Fibroblast of lung (primary cell): ENCODE results near the gene ING5. TPM values are rescaled to one million over a fixed set of nuclear protein-coding genes. Genes with fewer than 3 reads are reported as not detected.

ENCODE experiments used
- DNase-seq, 2 donors: peaks; one replicate each; pipeline versions ENCODE4 v3.0.0 to v3.0.0-alpha.2; 2010; ENCODE audit warnings: low read depth in 2 of 2
- H2AFZ ChIP-seq: 2 replicates; pipeline ENCODE4 v1.5.1; 2012; ENCODE audit warnings: low read length, control low read depth, inconsistent platforms
- H3K27ac ChIP-seq: 2 replicates; pipeline ENCODE4 v1.5.1; 2011; ENCODE audit warnings: low read length, control low read depth; ENCODE audit not compliant: insufficient read depth
- H3K27me3 ChIP-seq: 2 replicates; pipeline ENCODE4 v1.5.1; 2011; ENCODE audit warnings: mild to moderate bottlenecking, low read length; ENCODE audit not compliant: control insufficient read depth, insufficient read depth
- H3K36me3 ChIP-seq: 2 replicates; pipeline ENCODE4 v1.5.1; 2011; ENCODE audit warnings: low read length; ENCODE audit not compliant: control insufficient read depth, insufficient read depth
- H3K4me1 ChIP-seq: 2 replicates; pipeline ENCODE4 v1.5.1; 2011; ENCODE audit warnings: low read length; ENCODE audit not compliant: control insufficient read depth, insufficient read depth; ENCODE audit errors: extremely low read depth
- H3K4me2 ChIP-seq: 2 replicates; pipeline ENCODE4 v1.5.1; 2011; ENCODE audit warnings: low read length, control low read depth; ENCODE audit not compliant: insufficient read depth; ENCODE audit errors: extremely low read depth
- H3K4me3 ChIP-seq, 4 experiments: fragments of 200-600 bp in 1 of 4; sonication (generic) in 1 of 4; replicated peaks in 1 of 4; 2 replicates each; pipeline ENCODE4 v1.5.1; 2011 to 2016; ENCODE audit warnings: low read length in 4 of 4, low read depth in 3 of 4, mild to moderate bottlenecking in 3 of 4, control low read depth in 2 of 4, inconsistent platforms in 1 of 4, mixed read lengths in 1 of 4; ENCODE audit not compliant: insufficient read depth in 1 of 4; ENCODE audit errors: control extremely low read depth in 1 of 4
- H3K79me2 ChIP-seq: 2 replicates; pipeline ENCODE4 v1.5.1; 2012; ENCODE audit warnings: mild to moderate bottlenecking, low read length, inconsistent platforms; ENCODE audit not compliant: control insufficient read depth, insufficient read depth
- H3K9ac ChIP-seq: 2 replicates; pipeline ENCODE4 v1.5.1; 2011; ENCODE audit warnings: mild to moderate bottlenecking, low read length, control low read depth; ENCODE audit not compliant: insufficient read depth
- H3K9me3 ChIP-seq: 2 replicates; pipeline ENCODE4 v1.5.1; 2012; ENCODE audit warnings: low read depth, low read length; ENCODE audit not compliant: control insufficient read depth, insufficient read depth
- H4K20me1 ChIP-seq: 2 replicates; pipeline ENCODE4 v1.5.1; 2011; ENCODE audit warnings: low read length; ENCODE audit not compliant: control insufficient read depth, insufficient read depth; ENCODE audit errors: extremely low read depth
- CTCF ChIP-seq, 2 donors: IDR thresholded peaks in 1 of 2; conservative IDR thresholded peaks in 1 of 2; 1 replicate in 1 of 2; 2 replicates in 1 of 2; pipeline ENCODE4 v1.5.1; 2011 to 2012; ENCODE audit warnings: low read length in 2 of 2, control low read depth in 1 of 2, inconsistent platforms in 1 of 2, low read depth in 1 of 2, mild to moderate bottlenecking in 1 of 2
- EZH2 ChIP-seq: IDR thresholded peaks from 2 replicates; pipeline ENCODE4 v1.5.1; 2012; ENCODE audit warnings: low read length, control low read depth, mild to moderate bottlenecking; ENCODE audit errors: missing control alignments
- polyA plus RNA-seq, 2 donors: library from polyadenylated mRNA; depleted of rRNA in 1 of 2; stranded (reverse) in 1 of 2; unstranded in 1 of 2; fragments of >200 nt; gene quantifications; 2 replicates each; pipeline ENCODE4 v1.2.1, GENCODE V29; 2011 to 2012; ENCODE audit warnings: missing spikeins in 1 of 2
- total RNA-seq: library from RNA; depleted of rRNA; stranded (reverse); fragments of >200 nt; gene quantifications from 2 replicates; pipeline ENCODE4 v1.2.1, GENCODE V29; 2014

The ING5 gene
- total and polyA plus RNA-seq, 2 donors (not counting 1 experiment from before 2014, with no cell fraction given), result 17.4 to 27.4 TPM

GRCh38 chr2:241728000-241728399, 26.2 kb downstream of the ING5 start:
- Histone ChIP-seq H3K4me3 (no peak overlapping the region), H3K79me2 (no peaks in the 10 kb centered on the region), H3K27me3 (no peaks in the 10 kb centered on the region), H3K9ac (no peak overlapping the region), H3K27ac (no peak overlapping the region), H4K20me1 (no peaks in the 10 kb centered on the region), H3K4me2 (no peak overlapping the region), H3K9me3 (no peaks in the 10 kb centered on the region), H2AFZ (no peak overlapping the region), H3K4me1 (no peaks in the 10 kb centered on the region), H3K36me3 (peaks cover 3% of the 10 kb centered on the region)
- no peak for TF ChIP-seq EZH2
- no peak for TF ChIP-seq CTCF (conservative IDR thresholded peaks at IDR 0.05 in 1 of 2, IDR thresholded peaks at IDR 0.05 in 1 of 2; ENCODE audit: low read depth in 1 of 2, low read length in 2 of 2)
- no peak for DNase-seq

- no peak overlapping the region for H3K9ac ChIP-seq
- no peaks in the 10 kb centered on the region for H3K9me3 ChIP-seq
- TF ChIP-seq CTCF (conservative IDR thresholded peaks at IDR 0.05 in 1 of 2, IDR thresholded peaks at IDR 0.05 in 1 of 2; ENCODE audit: low read depth in 1 of 2, low read length in 2 of 2), result no peak
- no peak for TF ChIP-seq EZH2
- no peak overlapping the region for H3K27ac ChIP-seq
- no peak for DNase-seq
- no peak overlapping the region for H3K4me2 ChIP-seq
- H3K27me3 ChIP-seq, result no peaks in the 10 kb centered on the region
- H3K4me3 ChIP-seq, result no peak overlapping the region
- no peaks in the 10 kb centered on the region for H3K36me3 ChIP-seq
- H3K4me1 ChIP-seq, result no peaks in the 10 kb centered on the region
- no peaks in the 10 kb centered on the region for H3K79me2 ChIP-seq
- H4K20me1 ChIP-seq, result no peaks in the 10 kb centered on the region
- peak overlapping the region; percentile 7 for H2AFZ ChIP-seq
These were observed 26.8 kb downstream of the ING5 start for GRCh38 chr2:241728627-241729026.

GRCh38 chr2:241729868-241730267, 28.0 kb downstream of the ING5 start:
- H3K36me3 ChIP-seq, result no peaks in the 10 kb centered on the region
- H3K79me2 ChIP-seq, result no peaks in the 10 kb centered on the region
- DNase-seq, result no peak
- H3K27ac ChIP-seq, result no peak overlapping the region
- H3K9me3 ChIP-seq, result no peaks in the 10 kb centered on the region
- no peaks in the 10 kb centered on the region for H4K20me1 ChIP-seq
- H3K4me3 ChIP-seq, result no peak overlapping the region
- no peak for TF ChIP-seq EZH2
- no peak for TF ChIP-seq CTCF (conservative IDR thresholded peaks at IDR 0.05 in 1 of 2, IDR thresholded peaks at IDR 0.05 in 1 of 2; ENCODE audit: low read depth in 1 of 2, low read length in 2 of 2)
- no peak overlapping the region for H3K4me2 ChIP-seq
- H3K4me1 ChIP-seq, result no peaks in the 10 kb centered on the region
- H3K27me3 ChIP-seq, result no peaks in the 10 kb centered on the region
- H3K9ac ChIP-seq, result no peak overlapping the region
- H2AFZ ChIP-seq, result no peak overlapping the region
